Body of pancreas (tissue), 4 donors: ENCODE measurements around the gene CYP4F8. TPM values are rescaled to one million over a fixed set of nuclear protein-coding genes. Genes with fewer than 3 reads are reported as not detected.

ENCODE experiments used
- ATAC-seq: fragments of 150-250 bp; one replicate; pipeline ENCODE4 v1.9.1; 2016
- DNase-seq, 4 donors: peaks; one replicate each; pipeline ENCODE4 v3.0.0-alpha.2; 2019
- H3K27ac ChIP-seq, 4 donors: fragments of 200-600 bp; sonication (generic); 1 replicate in 3 of 4; 2 replicates in 1 of 4; pipeline versions ENCODE4 v1.5.1 to v1.6.1; 2016 to 2019; ENCODE audit warnings: mild to moderate bottlenecking in 1 of 4, mixed read lengths in 1 of 4, moderate library complexity in 1 of 4
- H3K27me3 ChIP-seq, 2 donors: fragments of 200-600 bp; sonication (generic); one replicate each; pipeline ENCODE4 v1.6.0; 2016; ENCODE audit warnings: mild to moderate bottlenecking in 1 of 2
- H3K36me3 ChIP-seq, 2 donors: fragments of 200-600 bp; sonication (generic); replicated peaks in 1 of 2; 2 replicates each; pipeline ENCODE4 v1.5.1; 2016; ENCODE audit warnings: low read depth in 2 of 2; ENCODE audit not compliant: insufficient read depth in 1 of 2
- H3K4me1 ChIP-seq: fragments of 200-600 bp; sonication (generic); one replicate; pipeline ENCODE4 v1.6.0; 2016
- H3K4me3 ChIP-seq, 2 donors: fragments of 200-600 bp; sonication (generic); 1 replicate in 1 of 2; 2 replicates in 1 of 2; pipeline ENCODE4 v1.5.1; 2016 to 2019
- H3K9me3 ChIP-seq, 3 donors: fragments of 200-600 bp; sonication (generic); 1 replicate in 2 of 3; 2 replicates in 1 of 3; pipeline ENCODE4 v1.5.1; 2016
- POLR2A ChIP-seq, 3 donors: fragments of 450-650 bp; IDR thresholded peaks; one replicate each; pipeline ENCODE4 v1.6.1; 2016; ENCODE audit warnings: antibody characterized with exemption in 3 of 3, mild to moderate bottlenecking in 2 of 3
- WGBS, 2 donors: methylation state at CpG; one replicate each; pipeline ENCODE4 v1.1.5; 2017; 5-methylcytosine and 5-hydroxymethylcytosine counted together
- intact Hi-C: fragments of 100-400 bp; cut with DNase I; formaldehyde crosslinking; loops from one replicate; pipeline ENCODE4 v1.15.1; 2023
- total RNA-seq, 2 donors: library from RNA; depleted of rRNA; stranded (reverse); fragments of >200 nt; gene quantifications; one replicate each; pipeline ENCODE4 v1.1.0, GENCODE V29; 2016
- TF ChIP-seq, protein P1 (sequence below), 7 experiments: fragments of 450-650 bp in 4 of 7; fragments of 200-600 bp in 3 of 7; sonication (generic) in 3 of 7; IDR thresholded peaks; one replicate each; pipeline ENCODE4 v1.5.1; 2016 to 2019; ENCODE audit warnings: antibody characterized with exemption in 7 of 7

CYP4F8 gene
- total RNA-seq, 2 donors from 2014 or later = 0.26 TPM; not detected in 1

DNA sequence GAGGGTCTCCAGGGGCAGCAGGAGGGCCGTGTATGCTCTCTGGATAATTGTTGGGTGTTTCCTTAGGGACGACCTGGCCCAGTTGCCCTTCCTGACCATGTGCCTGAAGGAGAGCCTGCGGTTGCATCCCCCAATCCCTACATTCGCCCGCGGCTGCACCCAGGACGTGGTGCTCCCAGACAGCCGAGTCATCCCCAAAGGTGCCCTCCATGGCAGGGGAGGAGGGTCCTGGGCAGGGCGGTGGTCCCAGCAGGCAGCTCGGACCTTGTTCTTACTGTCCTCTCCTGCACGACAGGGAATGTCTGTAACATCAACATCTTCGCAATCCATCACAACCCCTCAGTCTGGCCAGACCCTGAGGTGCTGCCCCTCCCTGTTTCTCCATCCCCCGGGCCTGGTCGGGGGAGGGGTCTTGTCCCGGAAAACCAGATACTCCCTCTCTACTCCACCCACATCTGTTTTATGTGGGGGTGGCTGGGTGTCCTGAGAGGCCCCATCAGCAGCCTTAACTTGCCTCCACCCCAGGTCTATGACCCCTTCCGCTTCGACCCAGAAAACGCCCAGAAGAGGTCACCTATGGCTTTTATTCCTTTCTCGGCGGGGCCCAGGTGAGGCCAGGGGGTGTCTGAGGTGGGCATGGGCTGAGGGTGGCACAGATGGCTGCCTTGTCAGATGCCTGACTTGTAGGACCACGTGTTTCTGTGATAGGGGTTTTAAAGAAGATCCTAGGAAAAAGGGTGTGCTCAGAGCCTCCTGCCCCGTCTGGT is 13.4 kb downstream of the CYP4F8 start:
- DNase-seq (no peak), ATAC-seq (no peak)
- no peaks in the 10 kb centered on the region for H3K36me3 ChIP-seq
- 35 to 36% methylated on average over 14 to 22 of the region's 22 CpGs for WGBS, 2 donors
- H3K4me1 ChIP-seq = no peaks in the 10 kb centered on the region
- H3K27me3 ChIP-seq = peaks cover 0 to 5% of the 10 kb centered on the region in 2 donors
- no peak overlapping the region for H3K4me3 ChIP-seq
- H3K9me3 ChIP-seq = no peaks in the 10 kb centered on the region
- no peak overlapping the region for H3K27ac ChIP-seq
- TF ChIP-seq, protein P1, sequence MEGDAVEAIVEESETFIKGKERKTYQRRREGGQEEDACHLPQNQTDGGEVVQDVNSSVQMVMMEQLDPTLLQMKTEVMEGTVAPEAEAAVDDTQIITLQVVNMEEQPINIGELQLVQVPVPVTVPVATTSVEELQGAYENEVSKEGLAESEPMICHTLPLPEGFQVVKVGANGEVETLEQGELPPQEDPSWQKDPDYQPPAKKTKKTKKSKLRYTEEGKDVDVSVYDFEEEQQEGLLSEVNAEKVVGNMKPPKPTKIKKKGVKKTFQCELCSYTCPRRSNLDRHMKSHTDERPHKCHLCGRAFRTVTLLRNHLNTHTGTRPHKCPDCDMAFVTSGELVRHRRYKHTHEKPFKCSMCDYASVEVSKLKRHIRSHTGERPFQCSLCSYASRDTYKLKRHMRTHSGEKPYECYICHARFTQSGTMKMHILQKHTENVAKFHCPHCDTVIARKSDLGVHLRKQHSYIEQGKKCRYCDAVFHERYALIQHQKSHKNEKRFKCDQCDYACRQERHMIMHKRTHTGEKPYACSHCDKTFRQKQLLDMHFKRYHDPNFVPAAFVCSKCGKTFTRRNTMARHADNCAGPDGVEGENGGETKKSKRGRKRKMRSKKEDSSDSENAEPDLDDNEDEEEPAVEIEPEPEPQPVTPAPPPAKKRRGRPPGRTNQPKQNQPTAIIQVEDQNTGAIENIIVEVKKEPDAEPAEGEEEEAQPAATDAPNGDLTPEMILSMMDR (IDR thresholded peaks at IDR 0.05) = no peak
- no peak for TF ChIP-seq POLR2A (IDR thresholded peaks at IDR 0.05)
- intact Hi-C loops = no loop called here

DNA sequence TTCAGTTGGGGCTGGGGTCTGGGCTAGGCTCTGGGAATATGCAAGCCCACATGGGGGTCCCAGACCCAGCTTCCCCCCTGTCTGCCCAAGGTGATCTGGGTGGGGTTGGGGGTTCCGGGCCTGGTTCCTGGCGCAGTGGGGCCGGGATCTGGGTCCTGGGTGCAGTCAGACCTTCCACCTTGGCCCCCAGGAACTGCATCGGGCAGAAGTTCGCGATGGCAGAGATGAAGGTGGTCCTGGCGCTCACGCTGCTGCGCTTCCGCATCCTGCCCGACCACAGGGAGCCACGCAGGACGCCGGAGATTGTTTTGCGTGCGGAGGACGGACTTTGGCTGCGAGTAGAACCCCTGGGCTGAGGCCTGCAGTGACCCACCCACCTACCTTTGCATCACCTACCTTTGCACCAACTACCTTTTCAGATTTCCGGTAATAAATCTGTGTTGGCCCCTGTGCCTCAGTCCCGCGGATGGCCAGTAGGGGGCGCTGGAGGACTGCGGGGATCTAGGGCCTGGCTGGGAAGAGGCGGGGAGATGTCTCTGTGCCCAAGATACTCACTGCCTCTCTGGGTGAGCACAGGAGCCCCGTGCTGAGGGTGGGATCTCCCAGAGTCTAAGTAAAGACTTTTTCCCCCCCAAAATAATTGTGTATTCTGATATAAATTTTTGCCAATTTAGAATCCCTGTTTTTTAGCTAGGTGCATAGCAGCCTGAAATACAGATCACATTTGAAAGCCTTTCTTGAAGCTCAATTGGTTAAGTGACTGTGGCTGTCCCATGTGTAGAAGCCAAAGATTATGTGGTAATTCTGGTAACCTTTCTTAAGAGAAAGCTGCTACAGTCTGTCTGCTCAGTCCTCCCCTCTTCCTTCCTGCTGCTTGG is 14.2 kb downstream of the CYP4F8 start:
- ATAC-seq = peak; percentile 78
- no peak for TF ChIP-seq POLR2A (IDR thresholded peaks at IDR 0.05)
- TF ChIP-seq, protein P1 (IDR thresholded peaks at IDR 0.05) = peak; percentile 89 to 98 (median 96)
- Histone ChIP-seq H3K4me1 (no peaks in the 10 kb centered on the region), H3K9me3 (no peaks in the 10 kb centered on the region), H3K27ac (no peak overlapping the region), H3K36me3 (no peaks in the 10 kb centered on the region), H3K4me3 (no peak overlapping the region), H3K27me3 (peaks cover 0 to 5% of the 10 kb centered on the region in 2 donors)
- 0 to 5% methylated on average over 7 to 25 of the region's 25 CpGs for WGBS, 2 donors
- intact Hi-C loops = no loop called here
- DNase-seq = peak; percentile 78 to 86 (median 80)

DNA sequence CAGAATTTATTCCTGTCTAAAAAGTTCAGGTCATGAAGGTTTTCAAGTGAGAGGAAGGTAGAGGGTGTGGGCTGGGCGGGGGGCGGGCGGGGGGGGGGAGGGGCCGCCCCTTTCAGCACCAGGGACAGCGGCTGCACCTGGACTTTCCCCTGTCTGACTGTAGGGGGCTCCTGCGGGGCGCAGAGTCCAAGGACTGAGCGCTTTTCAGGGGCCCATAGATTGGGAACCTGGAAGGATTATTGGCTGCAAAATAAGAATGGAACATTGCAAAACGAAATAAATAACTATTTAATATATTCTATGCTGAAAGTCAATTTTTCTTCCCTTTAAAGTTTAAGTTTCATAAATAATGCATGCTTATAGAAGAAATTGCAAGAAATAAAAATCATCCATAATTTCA is 16.8 kb downstream of the CYP4F8 start:
- no peak overlapping the region for H3K4me3 ChIP-seq
- no peak for TF ChIP-seq POLR2A (IDR thresholded peaks at IDR 0.05)
- TF ChIP-seq, protein P1 (IDR thresholded peaks at IDR 0.05) = peak in 1 of 7 experiments; percentile 13
- no peaks in the 10 kb centered on the region for H3K36me3 ChIP-seq
- H3K27ac ChIP-seq = no peak overlapping the region
- peaks cover 0 to 5% of the 10 kb centered on the region in 2 donors for H3K27me3 ChIP-seq
- DNase-seq = no peak
- H3K4me1 ChIP-seq = no peaks in the 10 kb centered on the region
- ATAC-seq = no peak
- no peaks in the 10 kb centered on the region for H3K9me3 ChIP-seq
- WGBS, 2 donors = 0 to 3% methylated on average over 8 to 9 of the region's 9 CpGs
- intact Hi-C loops = loop anchor here (5.0 kb wide), 1 partner anchor 550 kb away; no protein-coding TSS in a partner anchor

DNA sequence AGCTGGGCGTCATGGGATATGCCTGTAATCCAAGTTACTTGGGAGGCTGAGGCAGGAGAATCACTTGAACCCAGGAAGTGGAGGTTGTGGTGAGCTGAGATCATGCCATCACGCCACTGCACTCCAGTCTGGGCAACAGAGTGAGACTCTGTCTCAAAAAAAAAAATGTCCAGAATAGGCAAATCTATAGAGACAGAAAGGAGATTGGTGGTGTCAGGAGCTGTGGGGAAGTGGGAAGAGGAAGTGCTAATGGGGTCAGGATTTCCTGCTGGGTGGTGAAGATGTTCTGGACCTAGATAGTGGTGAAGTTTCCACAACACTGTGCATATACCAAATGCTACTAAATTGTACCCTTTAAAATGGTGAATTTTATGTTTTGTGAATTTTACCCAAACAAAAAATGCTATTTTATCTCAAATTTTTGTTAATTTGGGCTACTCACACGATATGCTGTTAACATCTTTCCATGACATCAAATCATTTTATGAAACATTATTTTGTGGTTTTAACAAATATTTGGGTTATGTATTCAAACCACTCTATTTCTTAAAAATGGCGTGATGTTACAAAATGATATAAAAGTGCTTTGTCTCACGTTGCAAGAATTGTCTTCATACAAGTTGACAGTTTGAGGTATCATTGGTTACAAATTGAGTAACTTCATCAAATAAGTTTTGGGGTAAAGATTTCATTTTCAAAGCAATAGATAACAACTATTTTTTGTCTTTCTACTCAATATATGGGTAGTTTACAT is 18.2 kb downstream of the CYP4F8 start:
- no peak for ATAC-seq
- intact Hi-C loops = loop anchor here (5.0 kb wide), 1 partner anchor 549 kb away; no protein-coding TSS in a partner anchor
- no peaks in the 10 kb centered on the region for H3K9me3 ChIP-seq
- no peaks in the 10 kb centered on the region for H3K4me1 ChIP-seq
- TF ChIP-seq, protein P1 (IDR thresholded peaks at IDR 0.05) = no peak
- no peak for TF ChIP-seq POLR2A (IDR thresholded peaks at IDR 0.05)
- peaks cover 0 to 5% of the 10 kb centered on the region in 2 donors for H3K27me3 ChIP-seq
- DNase-seq = no peak
- WGBS, 2 donors = 29 to 33% methylated on average over 5 of the region's 5 CpGs
- no peaks in the 10 kb centered on the region for H3K36me3 ChIP-seq
- no peak overlapping the region for H3K27ac ChIP-seq
- no peak overlapping the region for H3K4me3 ChIP-seq
